Mucosa of gallbladder (tissue), 1 donor: Measurements from ENCODE around the gene TMEM154. TPM values are rescaled to one million over a fixed set of nuclear protein-coding genes. Genes with fewer than 3 reads are reported as not detected.

Experiments
- DNase-seq: peaks from one replicate; pipeline ENCODE4 v3.0.0-alpha.2; 2020; ENCODE audit warnings: low spot score
- total RNA-seq: library from RNA; stranded (reverse); gene quantifications from one replicate; pipeline ENCODE4 v1.2.1, GENCODE V29; 2021
- donor health status: DM: no; HTN: no; CAD: no.

Gene TMEM154
- total RNA-seq, 1 donor from 2014 or later = 2.2 TPM

GRCh38 chr4:152629908-152630307 is 49.9 kb downstream of the TMEM154 start:
- DNase-seq = no peak

GRCh38 chr4:152628128-152628527 is 51.7 kb downstream of the TMEM154 start:
- DNase-seq = no peak

GRCh38 chr4:152626790-152627189 is 53.0 kb downstream of the TMEM154 start:
- DNase-seq = no peak

GRCh38 chr4:152620915-152621314 is 58.9 kb downstream of the TMEM154 start:
- no peak for DNase-seq

GRCh38 chr4:152620218-152620617 is 59.6 kb downstream of the TMEM154 start:
- no peak for DNase-seq

GRCh38 chr4:152619556-152619955 is 60.2 kb downstream of the TMEM154 start:
- no peak for DNase-seq

- no peak for DNase-seq
Measured at GRCh38 chr4:152618971-152619370, 60.8 kb downstream of the TMEM154 start.

- no peak for DNase-seq
Measured at GRCh38 chr4:152616804-152617203, 63.0 kb downstream of the TMEM154 start.

GRCh38 chr4:152613841-152614721 is 65.7 kb downstream of the TMEM154 start:
- DNase-seq = no peak

- DNase-seq = no peak
Measured at GRCh38 chr4:152613351-152613750, 66.4 kb downstream of the TMEM154 start.

GRCh38 chr4:152610131-152610530 is 69.7 kb downstream of the TMEM154 start:
- no peak for DNase-seq

- DNase-seq = no peak
Measured at GRCh38 chr4:152609481-152609880, 70.3 kb downstream of the TMEM154 start.

GRCh38 chr4:152607178-152607577 is 72.6 kb downstream of the TMEM154 start:
- no peak for DNase-seq

- DNase-seq = no peak
Measured at GRCh38 chr4:152606753-152607152, 73.0 kb downstream of the TMEM154 start.

GRCh38 chr4:152605641-152606335 is 74.0 kb downstream of the TMEM154 start:
- no peak for DNase-seq

GRCh38 chr4:152605031-152605430 is 74.8 kb downstream of the TMEM154 start:
- DNase-seq = no peak

GRCh38 chr4:152601156-152601555 is 78.6 kb downstream of the TMEM154 start:
- DNase-seq = no peak

GRCh38 chr4:152599636-152600035 is 80.2 kb downstream of the TMEM154 start:
- no peak for DNase-seq

GRCh38 chr4:152599095-152599494 is 80.7 kb downstream of the TMEM154 start:
- DNase-seq = no peak

- no peak for DNase-seq
Measured at GRCh38 chr4:152598454-152598853, 81.3 kb downstream of the TMEM154 start.

- no peak for DNase-seq
Measured at GRCh38 chr4:152594978-152595925, 84.5 kb downstream of the TMEM154 start.

- no peak for DNase-seq
Measured at GRCh38 chr4:152594057-152594456, 85.7 kb downstream of the TMEM154 start.
